ENCODE results near the gene TXNRD3. TPM values are rescaled to one million over a fixed set of nuclear protein-coding genes. Genes with fewer than 3 reads are reported as not detected.

The TXNRD3 gene
- total and polyA plus RNA-seq, 4 donors = 7.0 to 11.0 (median 7.7) TPM

GRCh38 chr3:126567696-126568438 lies 87.1 kb downstream of the TXNRD3 start:
- Histone ChIP-seq H3K9me3 (ENCODE audit: control insufficient read depth in 4 of 4, low read length in 3 of 4) (no peaks in the 10 kb centered on the region), H3K27ac (ENCODE audit: low read depth in 1 of 2, low read length in 2 of 2) (no peak overlapping the region), H3K4me3 (ENCODE audit: low read depth in 1 of 3, low read length in 3 of 3) (no peak overlapping the region), H3K36me3 (ENCODE audit: control insufficient read depth in 4 of 4, insufficient read depth in 3 of 4, low read depth in 1 of 4, low read length in 3 of 4) (no peaks in the 10 kb centered on the region), H3K9ac (ENCODE audit: low read depth in 1 of 2, low read length in 2 of 2) (no peak overlapping the region), H3K27me3 (ENCODE audit: control insufficient read depth in 4 of 4, insufficient read depth in 4 of 4, low read length in 3 of 4) (no peaks in the 10 kb centered on the region), H3K4me1 (ENCODE audit: control insufficient read depth in 4 of 4, insufficient read depth in 4 of 4, low read length in 3 of 4) (no peaks in the 10 kb centered on the region)
- TF ChIP-seq YY1 (IDR thresholded peaks at IDR 0.05) = no peak
- TF ChIP-seq GABPA (IDR thresholded peaks at IDR 0.05 in 1 of 2, conservative IDR thresholded peaks at IDR 0.05 in 1 of 2) = no peak
- TF ChIP-seq HNF4G (IDR thresholded peaks at IDR 0.05) = no peak
- TF ChIP-seq CTCF (IDR thresholded peaks at IDR 0.05; ENCODE audit: low read depth, low read length, missing input control) = peak; percentile 29
- TF ChIP-seq RAD21 (IDR thresholded peaks at IDR 0.05) = peak; percentile 71 to 75
- WGBS = 63% methylated on average over 10 of the region's 10 CpGs
- DNase-seq (ENCODE audit: low spot score) = no peak

GRCh38 chr3:126562737-126563276 lies 92.1 kb downstream of the TXNRD3 start:
- H3K27ac ChIP-seq (ENCODE audit: low read depth in 1 of 2, low read length in 2 of 2) = no peak overlapping the region
- H3K4me3 ChIP-seq (ENCODE audit: low read depth in 1 of 3, low read length in 3 of 3) = no peak overlapping the region
- H3K9ac ChIP-seq (ENCODE audit: low read depth in 1 of 2, low read length in 2 of 2) = no peak overlapping the region
- DNase-seq (ENCODE audit: low spot score) = no peak
- H3K27me3 ChIP-seq (ENCODE audit: control insufficient read depth in 4 of 4, insufficient read depth in 4 of 4, low read length in 3 of 4) = no peaks in the 10 kb centered on the region
- TF ChIP-seq RAD21 (IDR thresholded peaks at IDR 0.05) = no peak
- no peak for TF ChIP-seq RXRA (IDR thresholded peaks at IDR 0.05)
- TF ChIP-seq CTCF (IDR thresholded peaks at IDR 0.05; ENCODE audit: low read depth, low read length, missing input control) = no peak
- no peak for TF ChIP-seq JUND (IDR thresholded peaks at IDR 0.05)
- TF ChIP-seq EGR1 (IDR thresholded peaks at IDR 0.05; ENCODE audit: low read depth in 2 of 2) = no peak
- H3K36me3 ChIP-seq (ENCODE audit: control insufficient read depth in 4 of 4, insufficient read depth in 3 of 4, low read depth in 1 of 4, low read length in 3 of 4) = no peaks in the 10 kb centered on the region
- 67% methylated on average over 2 of the region's 2 CpGs for WGBS
- H3K9me3 ChIP-seq (ENCODE audit: control insufficient read depth in 4 of 4, low read length in 3 of 4) = no peaks in the 10 kb centered on the region
- H3K4me1 ChIP-seq (ENCODE audit: control insufficient read depth in 4 of 4, insufficient read depth in 4 of 4, low read length in 3 of 4) = no peaks in the 10 kb centered on the region

- no peaks in the 10 kb centered on the region for H3K4me1 ChIP-seq (ENCODE audit: control insufficient read depth in 4 of 4, insufficient read depth in 4 of 4, low read length in 3 of 4)
- no peaks in the 10 kb centered on the region for H3K36me3 ChIP-seq (ENCODE audit: control insufficient read depth in 4 of 4, insufficient read depth in 3 of 4, low read depth in 1 of 4, low read length in 3 of 4)
- H3K27me3 ChIP-seq (ENCODE audit: control insufficient read depth in 4 of 4, insufficient read depth in 4 of 4, low read length in 3 of 4) = no peaks in the 10 kb centered on the region
- H3K27ac ChIP-seq (ENCODE audit: low read depth in 1 of 2, low read length in 2 of 2) = no peak within 1 kb of the TSS
- H3K9me3 ChIP-seq (ENCODE audit: control insufficient read depth in 4 of 4, low read length in 3 of 4) = no peaks in the 10 kb centered on the region
- DNase-seq (ENCODE audit: low spot score) = no peak
- no peak within 1 kb of the TSS for H3K9ac ChIP-seq (ENCODE audit: low read depth in 1 of 2, low read length in 2 of 2)
- 83% methylated on average over 9 of the region's 9 CpGs for WGBS
- no peak within 1 kb of the TSS for H3K4me3 ChIP-seq (ENCODE audit: low read depth in 1 of 3, low read length in 3 of 3)
- TF ChIP-seq ZBTB33 (IDR thresholded peaks at IDR 0.05) (no peak), HNF4A (conservative IDR thresholded peaks at IDR 0.05) (no peak), FOXA1 (IDR thresholded peaks at IDR 0.05) (no peak), YY1 (IDR thresholded peaks at IDR 0.05) (no peak), REST (IDR thresholded peaks at IDR 0.05) (no peak), JUND (IDR thresholded peaks at IDR 0.05) (no peak), EGR1 (IDR thresholded peaks at IDR 0.05; ENCODE audit: low read depth in 2 of 2) (no peak), ATF3 (IDR thresholded peaks at IDR 0.05) (no peak), RAD21 (IDR thresholded peaks at IDR 0.05) (no peak), MAX (IDR thresholded peaks at IDR 0.05) (no peak)
Observed at GRCh38 chr3:126558336-126559071, 96.4 kb downstream of the TXNRD3 start, which contains the start of gene C3orf22. TSS of gene C3orf22 (minus strand) at chr3:126558932. CDS start at chr3:126553390, 5,542 bp downstream.

Measured in liver (tissue), 9 donors.